IMR-90 (cell line): ENCODE data around the gene MAP7D1. TPM values are rescaled to one million over a fixed set of nuclear protein-coding genes. Genes with fewer than 3 reads are reported as not detected.

Experiments used
- ATAC-seq: fragments of 200-7000 bp; cut with Tn5 transposase; 2 replicates; pipeline ENCODE4 v1.9.1; 2020; ENCODE audit warnings: low read depth, mild to moderate bottlenecking, moderate library complexity
- BruUV-seq: library from RNA; stranded (reverse); fragments of 400-500 nt; replicated peaks from 2 replicates; lab custom pipeline; 2021; lab: Mats Ljungman, UMichigan
- CTCF ChIA-PET: fragments of 300-600 bp; formaldehyde crosslinking; extraction: SDS; loops from one replicate; lab custom pipeline; 2021; ENCODE audit warnings: antibody characterized with exemption; lab: Yijun Ruan, JAX
- POLR2A ChIA-PET: fragments of 300-600 bp; sonication (Branson Sonifier 250); formaldehyde crosslinking; loops from one replicate; lab custom pipeline; 2022; ENCODE audit warnings: antibody characterized with exemption; ENCODE audit not compliant: unreplicated experiment; lab: Charles Lee
- DNase-seq: peaks from one replicate; pipeline ENCODE4 v3.0.0; 2013
- H2AFZ ChIP-seq: replicated peaks from 2 replicates; pipeline ENCODE3; 2013; ENCODE audit warnings: low read length, mild to moderate bottlenecking; ENCODE audit not compliant: poor library complexity
- H2AK5ac ChIP-seq: 2 replicates; pipeline ENCODE4 v1.6.1; 2013; ENCODE audit warnings: low read depth, low read length, inconsistent platforms
- H2AK9ac ChIP-seq: replicated peaks from 2 replicates; pipeline ENCODE3; 2013; ENCODE audit warnings: mild to moderate bottlenecking, low read depth, low read length, moderate library complexity; ENCODE audit not compliant: poor library complexity
- H2BK120ac ChIP-seq: 2 replicates; pipeline ENCODE4 v1.6.1; 2013; ENCODE audit warnings: low read depth, low read length, inconsistent platforms
- H2BK15ac ChIP-seq: 3 replicates; pipeline ENCODE4 v1.6.1; 2013; ENCODE audit warnings: low read depth, low read length, inconsistent platforms
- H2BK20ac ChIP-seq: 2 replicates; pipeline ENCODE4 v1.6.1; 2013; ENCODE audit warnings: low read depth, mild to moderate bottlenecking, inconsistent platforms, low read length, moderate library complexity
- H2BK5ac ChIP-seq: 2 replicates; pipeline ENCODE4 v1.6.1; 2013; ENCODE audit warnings: mild to moderate bottlenecking, low read depth, low read length, inconsistent platforms; ENCODE audit not compliant: poor library complexity, severe bottlenecking
- H3K14ac ChIP-seq: replicated peaks from 2 replicates; pipeline ENCODE4 v1.6.1; 2013; ENCODE audit warnings: low read depth, low read length, inconsistent platforms
- H3K18ac ChIP-seq: 2 replicates; pipeline ENCODE4 v1.6.1; 2013; ENCODE audit warnings: low read depth, low read length, control low read depth
- H3K23ac ChIP-seq: 2 replicates; pipeline ENCODE4 v1.6.1; 2013; ENCODE audit warnings: low read depth, low read length, inconsistent platforms
- H3K27ac ChIP-seq: 2 replicates; pipeline ENCODE4 v1.5.1; 2013; ENCODE audit warnings: mild to moderate bottlenecking, control low read depth, low read length; ENCODE audit not compliant: insufficient read depth
- H3K27me3 ChIP-seq: 2 replicates; pipeline ENCODE4 v1.6.1; 2013; ENCODE audit warnings: low read length; ENCODE audit not compliant: control insufficient read depth, insufficient read depth
- H3K36me3 ChIP-seq: 2 replicates; pipeline ENCODE4 v1.6.1; 2013; ENCODE audit warnings: low read length, mixed read lengths; ENCODE audit not compliant: control insufficient read depth, insufficient read depth
- H3K4ac ChIP-seq: 2 replicates; pipeline ENCODE4 v1.6.1; 2013; ENCODE audit warnings: low read depth, low read length, inconsistent platforms
- H3K4me1 ChIP-seq: 2 replicates; pipeline ENCODE4 v1.6.1; 2013; ENCODE audit warnings: low read length, mixed read lengths; ENCODE audit not compliant: control insufficient read depth, insufficient read depth
- H3K4me2 ChIP-seq: 2 replicates; pipeline ENCODE4 v1.6.1; 2013; ENCODE audit warnings: low read depth, mild to moderate bottlenecking, control low read depth, low read length, moderate library complexity
- H3K4me3 ChIP-seq: 2 replicates; pipeline ENCODE4 v1.5.1; 2013; ENCODE audit warnings: low read depth, mild to moderate bottlenecking, control low read depth, low read length, moderate library complexity; ENCODE audit not compliant: insufficient read depth
- H3K56ac ChIP-seq: 2 replicates; pipeline ENCODE4 v1.6.1; 2013; ENCODE audit warnings: low read length, inconsistent platforms; ENCODE audit not compliant: insufficient read depth; ENCODE audit errors: extremely low read depth
- H3K79me1 ChIP-seq, 2 experiments: 2 replicates each; pipeline ENCODE4 v1.6.1; 2013; ENCODE audit warnings: low read length in 2 of 2, inconsistent platforms in 1 of 2, low read depth in 1 of 2
- H3K9ac ChIP-seq: 2 replicates; pipeline ENCODE4 v1.6.1; 2013; ENCODE audit warnings: low read depth, low read length, control low read depth
- H3K9me1 ChIP-seq: 2 replicates; pipeline ENCODE4 v1.6.1; 2013; ENCODE audit warnings: low read length, inconsistent platforms; ENCODE audit not compliant: insufficient read depth
- H3K9me3 ChIP-seq: 2 replicates; pipeline ENCODE4 v1.6.1; 2013; ENCODE audit warnings: low read length; ENCODE audit not compliant: control insufficient read depth, insufficient read depth
- H4K20me1 ChIP-seq: 2 replicates; pipeline ENCODE4 v1.6.1; 2013; ENCODE audit warnings: low read length, inconsistent platforms; ENCODE audit not compliant: insufficient read depth
- H4K5ac ChIP-seq: 2 replicates; pipeline ENCODE4 v1.6.1; 2013; ENCODE audit warnings: mild to moderate bottlenecking, low read depth, low read length, control low read depth
- H4K8ac ChIP-seq, 2 experiments: 2 replicates each; pipeline ENCODE4 v1.6.1; 2013; ENCODE audit warnings: low read depth in 2 of 2, low read length in 2 of 2, control low read depth in 1 of 2, inconsistent platforms in 1 of 2
- H4K91ac ChIP-seq: 2 replicates; pipeline ENCODE4 v1.6.1; 2013; ENCODE audit warnings: low read depth, low read length, inconsistent platforms; ENCODE audit not compliant: insufficient read depth
- BHLHE40 ChIP-seq: fragments of 150-350 bp; IDR thresholded peaks from 2 replicates; pipeline ENCODE4 v1.6.1; 2016; ENCODE audit warnings: mild to moderate bottlenecking, low read depth, low read length
- CEBPB ChIP-seq: IDR thresholded peaks from 2 replicates; pipeline ENCODE4 v1.6.1; 2012; ENCODE audit warnings: low read depth, low read length, improper control_type of control experiment
- CTCF ChIP-seq: conservative IDR thresholded peaks from 2 replicates; pipeline ENCODE4 v1.5.1; 2012; ENCODE audit warnings: mild to moderate bottlenecking, low read depth, low read length, improper control_type of control experiment
- ELK1 ChIP-seq: fragments of 150-350 bp; IDR thresholded peaks from 2 replicates; pipeline ENCODE4 v1.6.1; 2016; ENCODE audit warnings: low read depth, mild to moderate bottlenecking, low read length, moderate library complexity, borderline replicate concordance
- FOS ChIP-seq: fragments of 150-350 bp; IDR thresholded peaks from 2 replicates; pipeline ENCODE4 v1.6.1; 2016; ENCODE audit warnings: low read depth, low read length
- MAFK ChIP-seq: IDR thresholded peaks from 2 replicates; pipeline ENCODE4 v1.6.1; 2012; ENCODE audit warnings: low read depth, low read length, improper control_type of control experiment
- MXI1 ChIP-seq: IDR thresholded peaks from 2 replicates; pipeline ENCODE4 v1.6.1; 2012; ENCODE audit warnings: low read depth, mild to moderate bottlenecking, low read length, moderate library complexity, borderline replicate concordance
- NFE2L2 ChIP-seq: fragments of 150-350 bp; IDR thresholded peaks from 2 replicates; pipeline ENCODE4 v1.6.1; 2016; ENCODE audit warnings: low read depth, mild to moderate bottlenecking, low read length
- RAD21 ChIP-seq: IDR thresholded peaks from 2 replicates; pipeline ENCODE4 v1.6.1; 2012; ENCODE audit warnings: low read length, improper control_type of control experiment
- SMC3 ChIP-seq: fragments of 150-350 bp; IDR thresholded peaks from 2 replicates; pipeline ENCODE4 v1.6.1; 2016; ENCODE audit warnings: low read depth, mild to moderate bottlenecking, antibody characterized with exemption, low read length, moderate library complexity
- USF2 ChIP-seq: fragments of 150-350 bp; IDR thresholded peaks from 2 replicates; pipeline ENCODE4 v1.6.1; 2017; ENCODE audit warnings: mild to moderate bottlenecking, antibody characterized with exemption, low read length, low read depth
- WGBS, 2 experiments: methylation state at CpG; one replicate each; pipeline versions ENCODE4 v1.1.5 to v1.1.7; 2013; ENCODE audit warnings: missing lambda C conversion rate in 2 of 2; ENCODE audit not compliant: insufficient read length in 1 of 2; ENCODE audit errors: extremely low coverage in 2 of 2; 5-methylcytosine and 5-hydroxymethylcytosine counted together
- dilution Hi-C: fragments of 300-500 bp; cut with HindIII; formaldehyde crosslinking; loops from one replicate; pipeline ENCODE4 v1.14.3; 2018; ENCODE audit warnings: low sequenced_read_pairs; ENCODE audit not compliant: unreplicated experiment
- in situ Hi-C: fragments of 300-500 bp; cut with MboI; formaldehyde crosslinking; loops from 3 replicates; pipeline ENCODE4 v1.14.3; 2019; ENCODE audit warnings: low sequenced_read_pairs, inconsistent platforms, mixed read lengths
- intact Hi-C: fragments of 100-400 bp; cut with micrococcal nuclease; formaldehyde crosslinking; loops from 2 replicates; pipeline ENCODE4 v1.10.0; 2022
- polyA plus RNA-seq, 3 experiments: library from polyadenylated mRNA; depleted of rRNA; stranded (reverse); fragments of >200 nt; gene quantifications; 2 replicates each; pipeline ENCODE4 v1.2.3, GENCODE V29; 2012; ENCODE audit warnings: low replicate concordance in 1 of 3
- total RNA-seq: library from RNA; depleted of rRNA; stranded (reverse); fragments of >200 nt; gene quantifications from 2 replicates; pipeline ENCODE4 v1.2.3, GENCODE V29; 2012

MAP7D1 gene
- total and polyA plus RNA-seq, 2 of the 4 experiments (the other 2 are of a cell fraction) = 32.3 to 81.9 TPM

GRCh38 chr1:36114371-36114770 is 41.6 kb upstream of the MAP7D1 start:
- no peaks in the 10 kb centered on the region for H3K36me3 ChIP-seq
- H4K91ac ChIP-seq = no peak overlapping the region
- 0 out of 2 replicates have a peak overlapping the region, but pooled peaks have one; percentile 17 for H2BK20ac ChIP-seq
- no peak overlapping the region for H3K23ac ChIP-seq
- peak overlapping the region; percentile 7 for H2AK9ac ChIP-seq
- intact Hi-C loops (no loop called here), in situ Hi-C loops (loop anchor here (25.0 kb wide), 1 partner anchor 298 kb away; no protein-coding TSS in a partner anchor), dilution Hi-C loops (no loop called here)
- no peak overlapping the region for H3K27ac ChIP-seq
- H3K14ac ChIP-seq = no peak overlapping the region
- H3K9me1 ChIP-seq = peaks cover 7% of the 10 kb centered on the region; the same call in 1 of the 2 replicates
- H2BK5ac ChIP-seq = no peak overlapping the region
- H3K9me3 ChIP-seq = no peaks in the 10 kb centered on the region
- H2BK15ac ChIP-seq = no peak overlapping the region
- no peak overlapping the region for H4K5ac ChIP-seq
- POLR2A ChIA-PET = no interaction called here
- peak overlapping the region; percentile 12; the same call in 1 of the 2 replicates for H2AK5ac ChIP-seq
- ATAC-seq = no peak
- no peak for TF ChIP-seq USF2
- no peak for TF ChIP-seq RAD21
- no peak for TF ChIP-seq BHLHE40
- TF ChIP-seq CEBPB = no peak
- TF ChIP-seq ELK1 = no peak
- TF ChIP-seq MAFK = no peak
- TF ChIP-seq NFE2L2 = no peak
- no peak for TF ChIP-seq FOS
- TF ChIP-seq MXI1 = no peak
- TF ChIP-seq SMC3 = no peak
- no peak for TF ChIP-seq CTCF
- no peak overlapping the region for H3K56ac ChIP-seq
- DNase-seq = no peak
- H2BK120ac ChIP-seq = no peak overlapping the region
- no peak overlapping the region for H3K4me3 ChIP-seq
- H4K8ac ChIP-seq = no peak overlapping the region
- H2AFZ ChIP-seq = peak overlapping the region; percentile 86
- no peak overlapping the region for H3K9ac ChIP-seq
- BruUV-seq = no TSS peak
- H3K4ac ChIP-seq = peak overlapping the region; percentile 26; the same call in 1 of the 2 replicates
- no peak overlapping the region for H3K18ac ChIP-seq
- no peaks in the 10 kb centered on the region for H3K27me3 ChIP-seq
- no peaks in the 10 kb centered on the region for H3K79me1 ChIP-seq
- WGBS, 2 experiments = 85% methylated on average over 2 of the region's 5 CpGs; no CpG with 5 or more reads in 1 of the 2 experiments
- peaks cover 8% of the 10 kb centered on the region for H3K4me1 ChIP-seq
- H4K20me1 ChIP-seq = no peaks in the 10 kb centered on the region; the same call in 1 of the 2 replicates
- H3K4me2 ChIP-seq = no peak overlapping the region
- CTCF ChIA-PET = interaction anchor here (0.7 kb wide), 1 partner anchor 14 kb away, joined by 7 read pairs; no protein-coding TSS in a partner anchor
